NT2/D1 (cell line): ENCODE results near the gene GNB1.

Source experiments
- SUZ12 ChIP-seq: IDR thresholded peaks from 2 replicates; pipeline ENCODE4 v1.6.1; 2011; ENCODE audit not compliant: insufficient read length, insufficient read depth; ENCODE audit errors: extremely low read depth
- YY1 ChIP-seq: IDR thresholded peaks from 2 replicates; pipeline ENCODE4 v1.6.1; 2011; ENCODE audit not compliant: insufficient read length, insufficient read depth
- ZNF274 ChIP-seq: IDR thresholded peaks from 2 replicates; pipeline ENCODE4 v1.6.1; 2011; ENCODE audit warnings: mild to moderate bottlenecking, low read depth, low read length

DNA sequence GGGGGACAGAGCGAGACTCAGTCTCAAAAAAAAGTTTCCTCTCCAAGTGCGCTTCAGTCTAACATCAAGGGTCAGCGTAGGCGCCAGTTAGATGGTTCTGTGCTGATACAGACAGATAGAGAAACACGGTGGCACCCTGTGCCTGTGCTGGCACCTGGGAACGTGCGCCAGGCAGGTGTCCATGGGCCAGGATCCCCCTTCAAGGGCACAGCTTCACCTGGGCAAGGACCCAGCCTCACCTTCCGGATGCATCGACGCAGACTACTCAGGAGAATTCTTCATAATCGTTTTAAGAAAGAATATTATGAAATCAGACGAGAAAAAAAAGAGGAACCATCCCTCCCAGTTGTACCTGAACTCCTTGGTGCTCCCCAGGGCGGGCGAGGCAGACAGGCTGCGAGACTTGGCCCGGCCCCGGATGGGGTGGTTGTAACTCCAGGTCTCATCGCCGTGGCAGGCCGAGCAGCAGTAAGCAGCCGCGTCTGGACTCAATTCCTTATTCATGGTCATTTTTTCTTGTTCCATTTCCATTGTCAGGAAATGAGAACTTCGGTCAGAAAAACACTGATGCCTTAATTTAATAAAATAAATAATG is 125.9 kb downstream of the GNB1 start:
- TF ChIP-seq YY1 (no peak), ZNF274 (no peak), SUZ12 (no peak)
